ENCODE measurements around the gene NOP14.
A peak's percentile ranks its signal among the peaks of the same experiment; 100 is the strongest.
"Not testable (repeated sequence)": the region's sequence is repeated elsewhere in the genome, so short reads cannot be mapped to it uniquely, and the experiment has no call there.

NOP14 gene

GRCh38 chr4:2942532-2943363, 20.5 kb downstream of the NOP14 start:
- DNase-seq (ENCODE audit: low read depth): no peak

- DNase-seq (ENCODE audit: low read depth): no peak
Measured at GRCh38 chr4:2942037-2942531, 21.1 kb downstream of the NOP14 start.

GRCh38 chr4:2941138-2942036, 21.8 kb downstream of the NOP14 start:
- no peak for DNase-seq (ENCODE audit: low read depth)

GRCh38 chr4:2940267-2941137, 22.7 kb downstream of the NOP14 start:
- no peak for DNase-seq (ENCODE audit: low read depth)

- DNase-seq (ENCODE audit: low read depth): no peak
Measured at GRCh38 chr4:2939383-2940243, 23.6 kb downstream of the NOP14 start.

- DNase-seq (ENCODE audit: low read depth): no peak
Measured at GRCh38 chr4:2938906-2939305, 24.3 kb downstream of the NOP14 start.

GRCh38 chr4:2938411-2938810, 24.8 kb downstream of the NOP14 start:
- DNase-seq (ENCODE audit: low read depth): not testable (repeated sequence)

GRCh38 chr4:2937986-2938385, 25.2 kb downstream of the NOP14 start:
- DNase-seq (ENCODE audit: low read depth): no peak

GRCh38 chr4:2937146-2937857, 25.9 kb downstream of the NOP14 start:
- peak; percentile 31 for DNase-seq (ENCODE audit: low read depth)

GRCh38 chr4:2936773-2937145, 26.4 kb downstream of the NOP14 start:
- DNase-seq (ENCODE audit: low read depth): peak; percentile 91

GRCh38 chr4:2935762-2936743, 27.2 kb downstream of the NOP14 start:
- DNase-seq (ENCODE audit: low read depth): peak; percentile 90

- peak; percentile 92 for DNase-seq (ENCODE audit: low read depth)
Measured at GRCh38 chr4:2934813-2935761, 28.1 kb downstream of the NOP14 start.

GRCh38 chr4:2934077-2934812, 29.0 kb downstream of the NOP14 start:
- DNase-seq (ENCODE audit: low read depth): peak; percentile 64

- peak; percentile 30 for DNase-seq (ENCODE audit: low read depth)
Measured at GRCh38 chr4:2933566-2934076, 29.6 kb downstream of the NOP14 start.

GRCh38 chr4:2932951-2933565, 30.1 kb downstream of the NOP14 start:
- no peak for DNase-seq (ENCODE audit: low read depth)

GRCh38 chr4:2932321-2932950, 30.8 kb downstream of the NOP14 start:
- DNase-seq (ENCODE audit: low read depth): no peak
